ENCODE measurements around the gene DNAH1.

Gene DNAH1

DNA sequence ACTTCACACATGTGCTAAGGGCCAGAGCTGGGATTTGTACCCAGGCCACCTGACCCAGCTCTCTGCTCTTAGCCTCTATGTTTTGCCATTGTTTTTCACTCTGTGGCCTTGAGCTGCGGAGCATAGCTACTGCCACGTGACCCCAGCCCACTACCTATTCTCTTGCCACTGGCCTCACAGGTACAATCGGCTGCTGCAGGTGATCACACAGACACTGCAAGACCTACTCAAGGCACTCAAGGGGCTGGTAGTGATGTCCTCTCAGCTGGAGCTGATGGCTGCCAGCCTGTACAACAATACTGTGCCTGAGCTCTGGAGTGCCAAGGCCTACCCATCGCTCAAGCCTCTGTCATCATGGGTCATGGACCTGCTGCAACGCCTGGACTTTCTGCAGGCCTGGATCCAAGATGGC lies 82.6 kb downstream of the DNAH1 start:
- DNase-seq (ENCODE audit: extremely low spot score, insufficient read length, low read depth) (no peak), FAIRE-seq (no peak)

DNA sequence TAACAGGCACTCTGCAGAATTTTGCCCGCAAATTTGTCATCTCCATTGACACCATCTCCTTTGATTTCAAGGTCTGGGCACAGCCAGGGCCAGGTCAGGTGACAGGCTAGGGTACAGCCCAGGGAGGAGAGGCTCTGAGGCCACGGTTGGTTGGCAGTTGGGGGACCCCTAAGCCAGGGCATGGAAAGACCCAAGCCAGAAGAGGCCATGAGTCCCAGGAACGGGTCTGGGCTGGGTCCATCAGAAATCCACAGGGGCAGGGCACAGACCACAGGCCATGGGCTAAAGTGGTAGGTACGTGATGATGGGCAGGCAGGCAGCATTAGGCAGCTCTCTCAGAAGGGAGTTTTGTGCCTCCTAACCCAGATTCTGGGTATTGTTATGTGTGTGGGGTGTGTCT lies 83.0 kb downstream of the DNAH1 start:
- FAIRE-seq (no peak), DNase-seq (ENCODE audit: extremely low spot score, insufficient read length, low read depth) (no peak)

DNA sequence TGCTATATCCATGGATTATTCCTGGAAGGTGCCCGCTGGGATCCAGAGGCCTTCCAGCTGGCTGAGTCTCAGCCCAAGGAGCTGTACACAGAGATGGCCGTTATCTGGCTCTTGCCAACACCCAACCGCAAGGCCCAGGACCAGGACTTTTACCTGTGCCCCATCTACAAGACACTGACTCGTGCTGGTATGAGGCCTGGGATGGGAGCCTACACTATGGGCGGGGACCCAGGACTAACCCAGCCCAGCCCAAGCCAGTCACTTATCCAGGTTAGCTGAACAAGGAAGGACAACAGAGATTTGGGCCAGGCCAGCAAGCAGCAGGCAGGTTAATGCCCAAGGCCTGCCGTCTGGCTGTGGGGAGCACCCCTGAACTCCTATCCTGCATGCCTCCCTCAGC lies 83.5 kb downstream of the DNAH1 start:
- FAIRE-seq, result no peak
- DNase-seq (ENCODE audit: extremely low spot score, insufficient read length, low read depth), result no peak

DNA sequence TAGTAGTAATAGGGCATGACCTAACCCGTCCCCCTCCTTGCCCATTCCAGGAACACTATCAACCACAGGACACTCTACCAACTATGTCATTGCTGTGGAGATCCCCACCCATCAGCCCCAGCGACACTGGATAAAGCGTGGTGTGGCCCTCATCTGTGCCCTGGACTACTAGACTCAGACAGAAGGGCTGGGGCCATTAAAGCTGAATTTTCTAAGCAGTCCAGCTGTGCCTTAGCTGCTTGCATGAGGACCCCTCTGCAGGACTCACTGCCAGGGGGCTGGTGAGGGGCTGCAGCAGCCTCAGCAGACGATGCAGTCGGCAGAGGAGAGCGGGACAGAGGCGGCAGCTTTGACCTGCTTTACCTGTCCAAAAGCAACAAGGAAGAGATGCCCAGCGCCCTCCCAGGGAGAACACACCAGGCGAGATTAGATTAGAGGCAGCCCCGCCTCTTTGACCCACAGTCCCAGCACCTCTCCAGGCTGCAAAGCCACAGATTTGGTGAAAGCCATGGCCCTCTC lies 84.2 kb downstream of the DNAH1 start:
- DNase-seq (ENCODE audit: extremely low spot score, insufficient read length, low read depth) (no peak), FAIRE-seq (no peak)

DNA sequence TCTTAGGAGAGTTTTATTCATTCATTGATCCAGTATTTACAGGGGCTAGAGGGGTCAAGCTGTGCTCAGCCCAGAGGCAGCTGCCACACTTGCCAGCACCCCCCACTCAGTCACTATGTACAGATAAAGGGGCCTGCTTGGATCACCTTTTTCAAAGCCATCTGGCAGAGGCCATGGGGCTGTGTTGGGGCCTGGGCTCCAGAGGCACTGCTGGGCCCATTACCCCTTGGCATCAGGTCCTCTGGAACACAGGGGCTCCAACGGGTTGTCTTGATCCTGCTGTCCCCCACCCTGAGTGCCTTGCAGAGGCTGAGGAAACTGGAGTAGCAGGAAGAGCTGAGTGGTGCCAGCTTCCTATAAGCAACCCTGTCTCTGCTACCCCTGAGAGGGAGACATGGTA lies 84.9 kb downstream of the DNAH1 start:
- FAIRE-seq, result no peak
- DNase-seq (ENCODE audit: extremely low spot score, insufficient read length, low read depth), result no peak

DNA sequence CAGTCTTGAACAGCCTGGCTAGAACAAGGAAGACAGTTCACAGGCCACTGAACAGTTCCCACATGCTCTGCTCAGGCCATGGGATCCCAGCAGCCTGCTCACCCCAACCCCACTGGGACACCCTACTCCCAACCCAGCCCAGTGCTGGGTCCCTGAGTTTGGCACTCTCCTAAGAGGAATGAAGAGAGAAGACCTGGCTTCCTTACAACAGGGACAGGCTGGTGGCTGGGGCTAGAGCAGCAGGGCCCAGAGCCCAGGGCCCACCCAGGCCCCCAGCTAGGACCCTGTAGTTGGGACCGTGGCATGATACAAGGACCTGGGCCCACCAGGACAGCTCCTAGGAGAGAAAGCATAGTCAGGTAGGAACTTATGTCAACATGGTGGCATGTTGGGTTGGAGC lies 85.4 kb downstream of the DNAH1 start:
- FAIRE-seq, result no peak
- no peak for DNase-seq (ENCODE audit: extremely low spot score, insufficient read length, low read depth)

DNA sequence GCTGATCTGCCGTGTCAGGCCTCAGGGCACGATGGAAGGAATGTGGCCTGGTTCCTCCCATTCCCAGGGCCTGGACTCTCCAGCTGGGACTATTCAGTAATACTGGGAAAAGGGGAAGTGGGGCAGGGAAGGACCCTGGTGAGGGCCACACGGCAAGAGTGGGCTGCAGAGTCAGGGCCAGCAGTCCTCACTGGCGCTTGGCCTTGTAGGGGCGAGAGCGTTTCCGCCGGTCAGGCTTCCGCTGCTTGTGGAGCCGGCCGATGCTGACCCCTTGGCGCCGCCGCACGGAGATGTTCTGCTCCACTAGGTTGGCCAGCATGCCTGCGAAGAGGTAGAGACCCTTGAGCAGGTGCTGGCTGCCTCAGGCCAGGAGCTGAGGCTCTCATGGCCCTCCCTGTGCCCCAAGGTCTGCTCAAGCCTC lies 86.0 kb downstream of the DNAH1 start:
- DNase-seq (ENCODE audit: extremely low spot score, insufficient read length, low read depth), result no peak
- FAIRE-seq, result no peak

DNA sequence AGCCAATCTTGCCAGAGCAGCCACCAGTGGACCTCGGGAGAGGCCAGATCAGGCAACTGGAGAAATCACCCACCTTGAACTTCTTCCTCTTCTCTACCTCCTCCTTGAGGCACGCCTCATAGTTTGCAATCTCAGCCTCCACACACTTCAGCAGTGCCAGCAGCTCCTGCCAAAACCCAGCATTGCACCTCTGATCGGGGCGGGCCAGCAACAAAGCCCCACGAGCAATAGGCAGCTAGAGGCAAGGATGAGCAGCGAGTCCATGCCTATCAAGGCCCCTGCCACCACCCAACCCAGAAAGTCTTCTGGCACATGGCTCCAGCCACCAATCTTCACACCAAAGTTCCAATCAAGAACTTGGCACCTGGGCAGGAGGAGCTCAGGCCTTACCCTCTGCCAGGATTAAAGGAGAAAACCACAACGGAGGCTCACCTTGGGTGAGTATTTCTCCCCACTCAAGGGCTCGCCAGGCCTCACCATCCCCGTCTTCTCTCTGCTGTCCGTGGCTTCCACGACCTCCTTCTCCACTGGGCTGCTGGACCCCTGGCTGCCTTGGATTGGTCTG lies 86.7 kb downstream of the DNAH1 start:
- FAIRE-seq, result no peak

DNA sequence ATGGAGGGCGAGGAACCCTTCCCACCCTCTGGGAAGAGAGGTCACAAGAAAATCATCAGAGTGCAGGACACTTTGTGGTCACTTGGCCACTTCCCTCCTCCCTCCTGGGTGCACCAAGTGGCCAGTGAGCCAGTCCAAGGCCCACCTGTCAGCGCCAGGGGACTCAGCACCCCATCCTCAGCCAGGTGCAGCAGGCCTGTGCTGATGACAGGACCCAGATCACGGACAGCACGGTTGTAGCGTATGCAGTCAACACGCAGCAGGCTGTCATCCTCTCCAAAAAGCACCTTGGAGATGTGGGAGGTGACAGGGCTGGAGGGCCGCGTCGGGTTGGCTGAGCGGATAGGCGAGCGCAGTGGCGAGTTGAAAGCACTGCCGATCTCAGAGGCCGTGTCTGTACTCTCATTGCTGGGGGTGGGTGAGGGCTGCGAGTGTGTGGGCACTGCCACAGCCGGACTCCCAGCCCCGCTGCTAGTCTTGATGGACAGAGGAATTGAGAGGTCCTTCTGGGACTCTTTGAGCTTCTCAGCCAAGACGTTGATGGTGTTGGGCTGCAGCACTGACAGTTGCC lies 87.2 kb downstream of the DNAH1 start:
- DNase-seq (ENCODE audit: extremely low spot score, insufficient read length, low read depth), result no peak
- no peak for FAIRE-seq

More for the DNA sequence above, 86.7 kb downstream of the DNAH1 start:
- no peak for DNase-seq (ENCODE audit: extremely low spot score, insufficient read length, low read depth)

DNA sequence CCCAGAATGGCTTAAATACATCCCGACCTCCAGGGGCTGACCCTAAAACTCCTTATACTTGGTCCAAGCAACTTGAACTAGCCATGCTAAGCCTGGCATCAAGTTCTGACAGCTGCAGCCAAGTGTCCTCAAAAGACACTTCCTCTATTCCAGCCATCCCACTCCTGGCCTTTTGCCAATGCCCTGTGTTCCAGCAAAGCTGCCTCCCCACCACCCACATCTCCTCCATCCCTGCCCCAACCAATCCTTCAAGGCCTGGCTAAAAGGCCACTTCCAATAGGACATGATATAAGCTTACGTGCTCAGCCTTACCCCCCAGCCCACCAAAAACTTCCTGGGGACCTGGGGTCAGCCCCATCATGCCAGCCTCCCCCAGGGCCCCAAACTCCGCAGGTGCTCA lies 87.8 kb downstream of the DNAH1 start:
- FAIRE-seq, result no peak
- DNase-seq (ENCODE audit: extremely low spot score, insufficient read length, low read depth), result no peak

DNA sequence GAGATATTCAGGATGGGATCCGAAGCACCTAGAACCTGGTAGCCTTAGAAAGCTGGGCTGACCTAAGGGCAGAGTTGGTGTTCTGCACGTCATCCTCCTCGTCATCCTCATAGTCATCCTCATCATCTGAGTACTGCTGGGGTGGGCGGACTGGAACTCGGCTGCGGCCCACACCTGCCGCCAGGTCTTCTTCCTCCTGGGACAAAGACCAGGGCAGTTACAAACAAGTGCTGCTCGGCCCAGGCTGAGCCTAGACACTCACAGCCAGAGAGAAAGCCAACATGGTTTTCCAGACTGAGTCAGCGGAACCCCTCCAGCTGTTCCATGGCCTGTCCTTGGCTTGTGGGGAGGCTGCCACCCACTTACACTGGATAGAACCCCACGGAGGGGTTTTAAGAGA lies 88.3 kb downstream of the DNAH1 start:
- FAIRE-seq (no peak), DNase-seq (ENCODE audit: extremely low spot score, insufficient read length, low read depth) (no peak)

DNA sequence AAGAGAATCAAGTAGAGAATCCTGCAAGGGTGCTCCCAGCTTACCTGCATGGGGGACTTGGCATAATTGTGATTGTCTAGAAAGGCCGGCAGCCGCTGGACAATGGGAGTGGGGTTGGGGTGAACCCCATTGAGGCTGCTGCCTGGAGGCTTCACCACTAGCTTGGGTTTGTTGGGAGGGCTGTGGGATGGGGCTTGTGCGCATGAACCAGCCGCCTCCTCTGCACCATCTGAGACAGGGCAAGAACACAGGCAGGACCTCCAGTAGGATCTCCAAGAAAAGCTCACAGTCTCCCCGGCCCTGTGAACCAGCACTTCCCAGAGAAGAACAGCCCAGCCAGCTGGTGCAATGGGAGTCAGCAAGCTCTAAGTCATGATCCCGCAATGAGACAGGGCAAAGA lies 88.9 kb downstream of the DNAH1 start:
- no peak for DNase-seq (ENCODE audit: extremely low spot score, insufficient read length, low read depth)
- FAIRE-seq, result no peak

DNA sequence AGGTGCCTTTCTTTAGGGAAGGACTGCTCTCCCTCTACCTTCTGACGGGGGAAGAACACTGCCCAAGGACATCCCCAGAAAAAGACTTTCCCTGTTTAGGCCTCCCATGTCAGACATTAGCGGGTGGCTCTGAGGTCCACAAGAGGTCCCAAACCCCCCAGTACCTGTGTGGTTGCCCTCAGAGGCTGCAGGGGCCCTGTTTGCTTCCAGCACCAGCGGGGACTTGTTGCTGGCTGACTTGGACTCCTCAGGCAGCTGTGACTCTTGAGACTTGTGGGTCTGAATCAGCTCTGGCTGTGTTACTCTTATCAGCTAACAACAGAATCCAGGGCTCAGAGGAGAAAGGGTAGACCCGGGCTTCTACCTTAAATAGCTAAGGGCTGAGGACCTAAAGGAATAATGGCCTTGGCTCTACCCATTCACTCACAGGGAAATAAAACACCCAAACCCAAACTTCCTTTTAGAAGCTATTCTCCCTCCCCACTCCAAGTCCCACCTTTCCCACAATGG lies 89.5 kb downstream of the DNAH1 start:
- FAIRE-seq (no peak), DNase-seq (ENCODE audit: extremely low spot score, insufficient read length, low read depth) (no peak)

DNA sequence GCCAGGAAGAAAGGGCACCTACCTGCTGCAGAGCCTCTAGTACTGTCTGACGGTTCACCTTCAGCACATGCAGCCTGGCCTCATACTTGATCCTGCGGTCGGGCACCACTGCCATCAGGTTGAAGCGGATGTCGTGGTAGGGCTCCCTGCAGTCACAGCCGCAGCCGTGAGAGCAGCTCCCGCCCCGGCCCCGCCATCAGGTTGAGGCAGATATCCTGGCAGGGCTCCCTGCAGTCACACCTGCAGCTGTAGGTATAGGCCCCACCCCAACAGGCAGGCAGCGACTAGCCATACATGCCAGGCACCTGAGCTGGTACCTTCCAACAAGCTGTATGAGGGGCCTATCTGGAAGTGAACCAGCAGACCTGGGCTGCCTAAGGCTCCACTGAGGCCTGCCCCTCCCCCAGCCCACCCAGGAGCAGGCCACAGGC lies 90.1 kb downstream of the DNAH1 start:
- no peak for FAIRE-seq

DNA sequence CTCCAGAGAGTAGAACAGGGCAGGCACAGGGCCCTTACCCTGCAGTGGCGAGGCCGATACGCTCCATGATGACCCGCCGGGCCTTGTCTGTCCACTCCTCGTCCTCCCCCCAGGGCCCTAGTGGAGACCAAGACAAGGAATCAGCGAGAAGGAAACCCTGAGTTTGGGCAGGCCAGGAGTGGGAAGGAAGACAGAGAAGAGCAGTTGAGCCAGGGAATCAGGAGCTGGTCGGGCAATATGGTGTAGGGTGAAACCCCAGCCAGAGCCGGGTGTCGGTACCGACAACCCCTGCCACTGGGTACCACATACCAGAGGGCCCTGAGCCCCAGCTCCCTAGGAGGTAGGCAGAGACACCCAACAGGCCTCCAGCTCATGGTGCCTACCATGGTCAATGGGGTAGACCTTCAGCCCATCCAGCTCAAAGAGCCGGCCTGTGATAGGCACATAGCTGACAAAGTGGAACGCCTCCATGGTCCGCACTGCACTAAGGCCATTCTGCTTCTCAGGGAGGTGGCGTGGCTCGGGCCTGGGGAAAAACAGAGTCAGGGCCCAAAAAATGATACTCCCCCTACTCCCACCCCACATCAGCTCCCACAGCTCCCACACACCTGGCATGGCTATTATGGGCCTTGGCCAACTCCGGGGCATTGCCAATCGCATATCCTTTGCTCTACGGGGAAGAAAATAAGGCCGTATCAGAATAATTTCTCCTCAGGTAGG lies 90.8 kb downstream of the DNAH1 start:
- FAIRE-seq (no peak), DNase-seq (ENCODE audit: extremely low spot score, insufficient read length, low read depth) (no peak)

More for the DNA sequence above, 90.1 kb downstream of the DNAH1 start:
- no peak for DNase-seq (ENCODE audit: extremely low spot score, insufficient read length, low read depth)

DNA sequence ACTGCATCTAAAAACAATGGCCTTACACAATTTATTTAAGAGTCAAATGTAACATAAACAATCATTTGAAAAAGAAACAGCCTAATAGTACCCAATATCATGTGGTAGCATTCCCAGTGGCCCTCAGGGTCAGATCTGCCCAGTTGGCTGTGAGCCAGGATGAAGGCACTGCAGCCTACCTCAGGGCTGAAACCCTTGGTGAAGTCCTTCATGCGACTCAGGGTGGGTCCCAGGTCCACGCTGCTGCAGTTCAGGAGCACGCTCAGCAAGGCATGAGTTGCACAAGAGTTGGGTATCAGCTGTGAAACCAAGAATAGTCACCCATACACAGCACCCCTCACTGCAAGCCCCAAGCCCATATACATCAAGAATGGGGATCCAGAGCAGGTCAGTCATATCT lies 91.7 kb downstream of the DNAH1 start:
- no peak for DNase-seq (ENCODE audit: extremely low spot score, insufficient read length, low read depth)
- no peak for FAIRE-seq

DNA sequence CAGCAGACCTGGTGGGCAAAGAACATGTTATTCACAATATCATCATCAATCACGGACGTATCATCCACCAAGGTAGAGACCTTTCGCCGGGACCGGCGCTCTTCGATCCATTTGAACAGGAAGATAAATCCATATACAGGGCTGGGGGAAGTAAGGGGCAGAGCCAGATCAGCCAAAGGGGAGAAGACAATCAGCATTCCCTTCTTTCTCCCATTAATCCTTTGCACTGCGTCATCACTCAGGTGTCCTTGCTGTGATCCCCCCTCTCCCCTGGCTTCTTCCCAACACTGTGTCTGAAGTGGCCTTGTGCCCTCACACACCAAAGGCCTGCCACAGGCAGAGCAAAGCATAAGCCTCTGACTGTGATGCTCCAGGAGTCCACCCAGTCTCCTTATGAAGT lies 92.3 kb downstream of the DNAH1 start:
- FAIRE-seq, result no peak
- no peak for DNase-seq (ENCODE audit: extremely low spot score, insufficient read length, low read depth)

DNA sequence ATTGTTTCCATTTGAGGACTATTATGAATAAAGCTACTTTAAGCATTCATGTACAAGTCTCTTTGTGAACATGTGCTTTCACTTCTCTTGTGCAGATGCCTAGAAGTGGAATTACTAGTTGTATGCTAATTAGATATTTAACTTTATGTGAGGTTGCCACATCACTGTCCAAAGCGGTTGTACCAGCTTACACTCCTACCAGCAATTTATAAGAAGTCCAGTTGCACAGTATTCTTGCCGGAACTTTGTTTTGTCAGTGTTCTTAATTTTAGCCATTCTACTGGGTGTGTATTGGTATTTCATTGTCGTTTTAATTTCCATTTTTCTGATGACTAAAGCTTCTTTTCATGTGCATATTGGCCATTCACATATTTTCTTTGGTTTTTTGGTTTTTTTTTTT lies 99.7 kb downstream of the DNAH1 start:
- no peak for FAIRE-seq
- DNase-seq (ENCODE audit: extremely low spot score, insufficient read length, low read depth), result no peak

DNA sequence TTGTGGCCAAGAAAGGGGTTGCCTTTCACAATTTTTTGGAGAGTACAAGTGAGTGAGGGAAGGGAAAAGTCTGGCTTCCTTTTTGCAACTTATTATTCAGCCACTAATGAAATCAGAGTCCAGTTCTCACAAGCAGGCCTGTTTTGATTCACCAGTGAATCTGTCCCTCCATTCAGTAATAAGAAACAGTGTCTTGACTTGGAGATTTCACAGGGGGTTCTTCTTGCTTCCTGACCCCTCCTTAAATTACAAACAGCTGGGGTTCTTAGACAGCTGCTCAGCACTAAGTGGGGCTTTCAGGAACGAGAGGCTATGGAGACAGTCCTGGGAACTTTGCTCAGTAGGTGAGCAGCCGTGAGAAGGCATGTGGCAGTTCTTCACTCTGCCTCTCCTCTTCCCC lies 104.3 kb downstream of the DNAH1 start:
- DNase-seq (ENCODE audit: extremely low spot score, insufficient read length, low read depth) (no peak), FAIRE-seq (no peak)

DNA sequence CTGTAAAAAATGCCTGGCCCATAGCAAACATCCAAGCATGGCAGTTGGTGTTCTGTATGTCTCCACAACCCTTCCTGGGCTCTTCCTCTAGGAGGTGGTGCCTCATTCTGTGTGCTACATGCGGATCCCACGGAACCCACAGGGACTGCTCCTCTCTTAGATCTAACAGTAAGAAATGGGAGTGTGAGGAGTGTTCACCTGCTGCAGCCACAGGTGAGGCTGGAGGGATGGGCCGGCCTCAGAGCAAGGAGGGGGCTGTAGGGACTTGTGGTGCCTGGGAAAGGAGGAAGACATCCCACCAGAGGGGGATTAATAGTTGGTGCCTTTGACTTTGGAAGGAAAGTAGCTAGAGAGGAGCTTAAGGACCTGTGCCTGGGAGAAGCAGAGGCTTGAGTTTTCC lies 106.5 kb downstream of the DNAH1 start:
- no peak for FAIRE-seq
- DNase-seq (ENCODE audit: extremely low spot score, insufficient read length, low read depth), result no peak

DNA sequence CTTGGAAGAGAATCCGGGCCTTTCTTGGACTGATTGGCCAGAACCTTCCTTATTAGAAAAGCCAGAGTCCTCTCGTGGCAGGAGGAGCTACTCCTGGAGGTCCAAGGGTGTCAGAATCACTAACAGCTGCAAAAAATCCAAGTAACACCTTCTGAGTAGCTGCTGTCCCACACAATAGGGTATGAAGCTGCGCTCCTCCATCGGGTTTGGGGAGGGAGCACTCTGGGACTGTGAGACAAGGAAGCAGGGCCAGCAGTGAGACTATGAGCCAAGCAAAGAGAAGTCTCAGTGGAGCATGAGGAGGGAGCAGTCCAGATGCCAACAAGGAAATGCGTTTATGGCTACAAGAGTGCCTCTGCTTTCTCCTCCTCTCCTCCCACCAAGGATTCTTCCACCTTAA lies 107.1 kb downstream of the DNAH1 start:
- no peak for FAIRE-seq
- no peak for DNase-seq (ENCODE audit: extremely low spot score, insufficient read length, low read depth)
